GM13976 (cell line): ENCODE results near the gene RYR3.

Experiments used
- DNase-seq: peaks from one replicate; pipeline ENCODE4 v3.0.0; 2012; ENCODE audit warnings: low spot score
- in situ Hi-C: fragments of 300-500 bp; cut with MboI; formaldehyde crosslinking; loops from one replicate; pipeline ENCODE4 v1.12.0; 2022; ENCODE audit warnings: low sequenced_read_pairs, mixed read lengths, inconsistent platforms; ENCODE audit not compliant: unreplicated experiment
- TF ChIP-seq, protein P1 (sequence below): IDR thresholded peaks from 2 replicates; pipeline ENCODE4 v1.5.1; 2012; ENCODE audit warnings: borderline replicate concordance, mild to moderate bottlenecking; ENCODE audit not compliant: insufficient read depth; ENCODE audit errors: extremely low read depth, missing control alignments, control extremely low read depth

Gene RYR3

DNA sequence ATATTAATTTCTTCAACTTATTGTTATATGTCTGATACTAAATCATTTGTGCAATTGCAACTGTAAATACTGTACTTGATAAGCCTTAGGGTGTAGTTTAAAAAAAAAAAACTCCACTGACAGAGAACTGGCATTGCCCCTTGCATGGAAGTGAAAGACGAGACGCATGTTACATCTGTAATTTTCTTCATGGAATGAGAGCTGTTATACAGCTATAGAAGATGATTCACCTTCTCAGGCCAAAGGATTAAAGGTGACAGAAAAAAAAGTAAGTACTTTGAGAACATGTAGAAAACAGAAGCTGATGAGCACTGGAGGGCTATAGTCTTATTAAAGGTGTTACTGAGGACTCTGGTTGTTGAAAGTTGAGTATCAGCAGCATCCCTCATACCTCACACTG is 16.1 kb downstream of the RYR3 start:
- in situ Hi-C loops = no loop called here
- DNase-seq = no peak
- TF ChIP-seq, protein P1, sequence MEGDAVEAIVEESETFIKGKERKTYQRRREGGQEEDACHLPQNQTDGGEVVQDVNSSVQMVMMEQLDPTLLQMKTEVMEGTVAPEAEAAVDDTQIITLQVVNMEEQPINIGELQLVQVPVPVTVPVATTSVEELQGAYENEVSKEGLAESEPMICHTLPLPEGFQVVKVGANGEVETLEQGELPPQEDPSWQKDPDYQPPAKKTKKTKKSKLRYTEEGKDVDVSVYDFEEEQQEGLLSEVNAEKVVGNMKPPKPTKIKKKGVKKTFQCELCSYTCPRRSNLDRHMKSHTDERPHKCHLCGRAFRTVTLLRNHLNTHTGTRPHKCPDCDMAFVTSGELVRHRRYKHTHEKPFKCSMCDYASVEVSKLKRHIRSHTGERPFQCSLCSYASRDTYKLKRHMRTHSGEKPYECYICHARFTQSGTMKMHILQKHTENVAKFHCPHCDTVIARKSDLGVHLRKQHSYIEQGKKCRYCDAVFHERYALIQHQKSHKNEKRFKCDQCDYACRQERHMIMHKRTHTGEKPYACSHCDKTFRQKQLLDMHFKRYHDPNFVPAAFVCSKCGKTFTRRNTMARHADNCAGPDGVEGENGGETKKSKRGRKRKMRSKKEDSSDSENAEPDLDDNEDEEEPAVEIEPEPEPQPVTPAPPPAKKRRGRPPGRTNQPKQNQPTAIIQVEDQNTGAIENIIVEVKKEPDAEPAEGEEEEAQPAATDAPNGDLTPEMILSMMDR = no peak

DNA sequence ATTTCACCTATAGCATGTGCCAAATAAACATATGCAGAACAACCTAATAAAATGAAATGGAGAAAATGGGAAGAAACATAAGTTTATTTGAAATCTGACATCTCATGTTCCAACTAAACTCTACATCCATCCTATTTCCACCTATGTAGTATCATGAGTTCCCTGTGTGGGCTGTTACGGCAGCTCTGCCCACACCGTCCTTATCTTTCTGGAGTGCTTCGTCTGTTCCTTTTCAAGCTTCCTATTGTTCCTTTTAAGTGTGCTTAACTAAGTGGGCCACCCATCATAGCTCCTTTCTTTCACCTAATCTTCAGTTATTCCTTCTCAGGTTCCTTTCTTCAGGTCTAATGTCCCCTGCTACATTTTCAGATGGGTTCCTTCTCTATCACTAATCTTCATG is 17.3 kb downstream of the RYR3 start:
- in situ Hi-C loops = no loop called here
- DNase-seq = no peak
- TF ChIP-seq, protein P1 = no peak

GRCh38 chr15:33329457-33329856 is 18.7 kb downstream of the RYR3 start:
- DNase-seq = no peak
- in situ Hi-C loops = no loop called here
- TF ChIP-seq, protein P1 = no peak

DNA sequence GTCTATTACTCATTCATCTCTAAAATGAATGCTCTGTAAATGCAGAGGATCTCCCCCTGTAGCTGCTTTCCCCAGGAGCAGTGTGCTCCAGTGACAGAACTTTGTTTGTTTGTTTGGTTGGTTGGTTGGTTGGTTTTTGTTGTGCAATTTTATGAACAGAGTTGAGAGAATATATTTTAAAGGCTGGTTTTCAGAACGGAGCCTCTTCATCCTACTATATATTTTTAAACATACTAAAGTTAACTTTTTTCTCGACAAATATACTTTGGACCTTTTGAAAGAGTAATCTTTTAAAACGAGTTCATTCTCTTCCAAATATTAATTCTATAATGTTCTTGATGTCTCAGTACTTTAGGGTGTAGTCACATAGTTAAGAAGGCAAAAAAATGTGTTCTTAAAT is 20.2 kb downstream of the RYR3 start:
- TF ChIP-seq, protein P1 = no peak
- DNase-seq = no peak
- in situ Hi-C loops = no loop called here

DNA sequence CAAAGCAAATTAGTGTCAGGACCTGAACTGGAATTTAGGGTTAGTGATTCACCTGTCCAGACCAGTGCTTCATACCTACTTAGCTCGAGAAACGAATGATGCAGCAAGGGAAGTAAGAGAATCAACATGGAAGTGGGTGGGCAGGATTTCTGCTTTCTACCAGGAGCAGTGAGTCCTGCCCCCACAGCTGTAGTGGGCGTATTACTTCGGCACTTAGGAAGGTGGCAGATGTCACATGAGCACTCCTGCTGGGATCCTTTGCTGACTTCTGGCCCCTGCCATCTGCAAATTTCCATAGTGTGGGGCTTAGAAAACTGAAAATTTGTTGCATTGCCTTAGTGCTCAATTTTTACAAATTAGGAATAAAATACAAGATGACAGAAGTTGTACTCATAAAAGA is 31.2 kb downstream of the RYR3 start:
- DNase-seq = no peak
- in situ Hi-C loops = no loop called here
- TF ChIP-seq, protein P1 = no peak

- in situ Hi-C loops = no loop called here
These were observed 32.5 kb downstream of the RYR3 start for GRCh38 chr15:33343275-33343674.

More at GRCh38 chr15:33343275-33343674, 32.5 kb downstream of the RYR3 start:
- no peak for DNase-seq
- TF ChIP-seq, protein P1 = no peak
